ENCODE results near the gene HSD11B2.

Gene HSD11B2

DNA sequence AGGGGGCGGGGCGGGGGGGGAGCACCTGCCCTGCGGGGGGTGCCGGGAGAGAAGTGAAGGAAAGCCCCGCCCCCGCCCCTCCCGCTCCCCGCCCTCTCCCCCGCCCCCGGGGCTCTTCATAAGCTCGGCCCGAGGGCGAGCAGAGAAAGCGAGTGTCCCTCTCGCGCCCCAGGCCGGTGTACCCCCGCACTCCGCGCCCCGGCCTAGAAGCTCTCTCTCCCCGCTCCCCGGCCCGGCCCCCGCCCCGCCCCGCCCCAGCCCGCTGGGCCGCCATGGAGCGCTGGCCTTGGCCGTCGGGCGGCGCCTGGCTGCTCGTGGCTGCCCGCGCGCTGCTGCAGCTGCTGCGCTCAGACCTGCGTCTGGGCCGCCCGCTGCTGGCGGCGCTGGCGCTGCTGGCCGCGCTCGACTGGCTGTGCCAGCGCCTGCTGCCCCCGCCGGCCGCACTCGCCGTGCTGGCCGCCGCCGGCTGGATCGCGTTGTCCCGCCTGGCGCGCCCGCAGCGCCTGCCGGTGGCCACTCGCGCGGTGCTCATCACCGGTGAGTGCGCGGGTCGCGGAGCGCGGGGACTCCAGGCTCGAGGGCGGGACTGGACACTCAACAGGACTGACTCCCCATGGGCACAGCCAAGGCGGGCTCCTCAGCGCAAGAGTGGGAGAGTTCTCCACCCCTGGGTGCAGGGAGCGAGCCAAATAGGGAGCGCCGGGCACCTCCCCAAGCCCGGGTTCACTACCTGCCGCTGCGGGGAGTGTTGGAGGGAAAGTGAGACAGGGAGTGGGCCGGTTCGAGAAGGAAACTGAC, at the start of gene HSD11B2:
Gene HSD11B2 (plus strand): TSS at position 145 of the 798 bp plus-strand sequence. CDS start 128 bp downstream, at position 273.
- DNase-seq, result peak; percentile 52

DNA sequence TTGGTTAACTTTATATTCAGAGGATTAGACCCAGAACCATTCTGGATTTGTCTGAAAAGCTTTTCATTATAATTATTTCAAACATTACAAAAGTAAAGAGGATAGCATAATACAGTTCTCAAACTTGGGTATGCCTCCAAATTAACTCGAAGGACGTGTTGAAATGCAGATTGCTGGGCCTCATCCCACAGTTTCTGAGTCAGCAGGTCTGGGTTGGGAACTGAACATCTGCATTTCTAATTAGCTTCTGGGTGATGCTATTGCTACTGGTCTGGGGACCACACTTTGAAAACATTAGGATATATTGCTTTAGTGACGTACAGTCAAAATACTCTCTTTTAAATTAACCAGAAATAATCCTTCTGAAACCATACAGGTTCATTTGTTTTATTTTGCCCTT, 47.6 kb upstream of the HSD11B2 start:
- DNase-seq, result no peak

- no peak for DNase-seq
Measured at GRCh38 chr16:67384778-67385510, 46.0 kb upstream of the HSD11B2 start.

DNA sequence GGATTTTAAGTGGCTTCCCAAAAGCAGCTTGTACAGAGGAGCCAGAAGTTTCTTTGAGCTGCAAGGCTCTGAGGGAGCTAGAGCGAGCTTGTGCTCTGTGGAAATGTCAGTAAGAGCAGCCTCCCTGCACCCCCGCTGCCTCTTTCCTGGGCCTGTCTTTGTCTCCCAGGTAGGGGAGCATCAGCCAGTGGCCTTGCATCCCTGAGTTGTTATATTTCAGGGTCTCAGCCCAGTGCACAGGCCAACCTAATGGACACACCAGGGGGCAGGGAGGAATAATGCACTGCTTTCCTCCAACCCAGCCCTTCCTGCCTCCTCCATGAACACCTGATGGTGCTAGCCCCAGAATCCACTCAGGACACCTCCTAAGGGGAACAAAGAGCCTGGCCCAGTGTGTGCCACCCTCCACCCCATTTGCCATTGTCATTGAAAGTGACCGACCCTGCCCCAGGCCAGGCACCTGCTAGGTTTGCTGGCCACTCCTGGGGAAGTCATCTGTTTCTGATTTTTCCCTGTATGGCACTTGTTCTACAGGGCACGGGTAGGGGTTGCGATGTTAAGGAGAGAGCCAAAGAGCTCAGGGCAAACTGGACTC, 44.0 kb upstream of the HSD11B2 start:
- no peak for DNase-seq

GRCh38 chr16:67387479-67388079, 43.3 kb upstream of the HSD11B2 start:
- no peak for DNase-seq

GRCh38 chr16:67388191-67388590, 42.7 kb upstream of the HSD11B2 start:
- no peak for DNase-seq

DNA sequence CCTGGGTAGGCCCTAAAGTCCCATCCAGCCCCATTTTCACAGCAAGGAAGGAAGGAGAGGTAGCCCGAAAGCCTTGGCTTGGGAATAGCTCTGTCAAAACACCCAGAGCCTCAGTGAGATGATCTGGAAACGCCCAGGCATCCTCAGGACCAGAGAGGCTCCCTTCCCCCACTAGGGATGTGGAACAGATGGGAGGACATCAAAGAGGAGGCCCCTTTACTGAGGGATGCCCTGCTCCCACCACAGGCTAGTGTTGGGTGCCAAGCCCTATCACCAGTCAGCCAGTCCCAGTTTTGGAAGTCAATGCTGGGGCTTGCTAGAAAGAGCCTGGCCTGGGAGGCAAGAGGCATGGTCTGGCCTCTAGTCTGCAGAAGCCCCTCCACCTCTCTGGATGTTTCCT, 42.3 kb upstream of the HSD11B2 start:
- no peak for DNase-seq

DNA sequence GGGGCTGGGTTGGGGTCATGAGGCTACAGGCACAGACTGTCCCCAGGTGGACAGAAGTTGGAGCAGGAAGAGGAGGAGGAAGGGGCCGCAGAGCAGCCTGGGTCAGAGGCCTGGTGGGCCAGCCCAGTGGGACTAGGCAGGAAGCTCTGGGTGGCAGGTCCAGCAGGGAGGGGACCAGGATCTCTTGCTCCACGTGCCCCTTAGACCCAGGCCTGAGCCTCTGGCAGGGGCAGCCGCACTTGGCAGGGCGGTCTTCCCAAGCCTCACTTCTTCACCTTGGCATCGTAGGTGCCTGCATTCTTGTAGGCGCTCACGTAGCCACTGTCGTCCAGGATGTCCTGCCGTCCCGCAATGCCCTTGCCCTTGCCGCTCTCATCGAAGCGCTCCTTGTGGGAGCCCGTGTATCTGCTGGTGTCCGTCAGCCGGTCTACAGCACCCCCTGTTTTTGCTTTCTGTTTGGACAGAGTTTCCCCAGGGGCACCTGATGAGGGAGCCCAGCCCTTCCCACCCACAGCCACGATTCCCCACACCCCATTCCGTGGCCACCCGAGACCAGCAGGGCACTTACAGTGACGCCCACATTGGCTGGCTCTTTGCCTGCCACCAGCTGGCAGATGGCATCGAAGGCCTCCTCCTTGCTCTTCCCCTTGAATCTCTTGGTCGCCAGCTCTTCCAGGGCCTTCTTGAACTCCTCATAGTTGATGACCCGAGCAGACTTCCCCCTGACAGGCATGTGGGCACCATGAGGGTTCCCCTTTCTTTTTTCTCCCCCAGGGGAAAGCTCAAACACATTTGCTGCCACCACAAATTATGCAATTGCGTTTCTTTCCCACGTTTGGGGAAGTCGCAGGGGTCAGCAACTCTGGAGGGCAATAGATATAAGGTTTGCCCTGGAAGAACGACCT, 40.8 kb upstream of the HSD11B2 start:
- DNase-seq, result no peak

GRCh38 chr16:67390816-67391423, 40.0 kb upstream of the HSD11B2 start:
- no peak for DNase-seq

DNA sequence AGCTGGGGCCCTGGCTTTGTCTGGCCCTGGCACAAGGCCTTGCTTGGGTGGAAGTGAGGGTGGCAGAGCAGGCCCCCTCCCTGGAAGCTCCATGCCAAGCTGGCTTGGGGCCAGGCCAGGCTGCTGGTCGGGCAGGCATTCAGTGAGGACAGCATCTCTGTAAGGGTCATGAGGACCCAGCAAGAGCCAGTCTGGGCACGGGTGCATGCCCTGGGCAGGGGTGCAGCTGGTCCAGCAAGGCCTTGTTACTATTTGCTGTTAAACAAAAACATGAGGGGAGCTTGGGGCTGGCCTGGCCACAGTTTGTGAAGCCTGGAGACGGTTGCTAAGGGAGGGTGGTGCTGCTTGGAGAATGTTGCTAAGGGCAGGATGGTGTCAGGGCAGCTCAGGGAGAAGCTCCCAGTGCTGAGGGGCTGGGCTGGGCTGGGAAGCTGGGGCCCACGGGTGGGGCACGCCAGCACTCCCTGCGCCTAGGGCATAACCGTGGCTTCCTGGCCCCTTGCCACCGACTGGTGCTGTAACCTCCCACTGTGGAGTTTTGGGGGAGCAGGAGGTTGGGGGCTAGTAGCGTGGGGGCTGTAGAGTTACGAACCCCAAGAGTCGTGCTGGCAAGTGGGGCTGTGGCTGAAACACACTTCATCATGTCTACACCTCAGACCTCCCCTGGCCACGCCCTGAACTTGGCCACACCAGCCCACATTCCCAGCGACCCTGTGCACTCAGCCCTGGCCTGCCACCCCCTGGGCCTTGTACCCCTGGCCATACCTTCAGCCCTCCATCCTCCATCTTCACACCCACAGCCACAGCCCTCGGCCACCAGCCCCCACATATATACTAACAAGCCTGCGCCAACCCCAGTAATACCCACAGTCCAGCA, 39.3 kb upstream of the HSD11B2 start:
- no peak for DNase-seq

GRCh38 chr16:67392301-67393059, 38.4 kb upstream of the HSD11B2 start:
- no peak for DNase-seq

DNA sequence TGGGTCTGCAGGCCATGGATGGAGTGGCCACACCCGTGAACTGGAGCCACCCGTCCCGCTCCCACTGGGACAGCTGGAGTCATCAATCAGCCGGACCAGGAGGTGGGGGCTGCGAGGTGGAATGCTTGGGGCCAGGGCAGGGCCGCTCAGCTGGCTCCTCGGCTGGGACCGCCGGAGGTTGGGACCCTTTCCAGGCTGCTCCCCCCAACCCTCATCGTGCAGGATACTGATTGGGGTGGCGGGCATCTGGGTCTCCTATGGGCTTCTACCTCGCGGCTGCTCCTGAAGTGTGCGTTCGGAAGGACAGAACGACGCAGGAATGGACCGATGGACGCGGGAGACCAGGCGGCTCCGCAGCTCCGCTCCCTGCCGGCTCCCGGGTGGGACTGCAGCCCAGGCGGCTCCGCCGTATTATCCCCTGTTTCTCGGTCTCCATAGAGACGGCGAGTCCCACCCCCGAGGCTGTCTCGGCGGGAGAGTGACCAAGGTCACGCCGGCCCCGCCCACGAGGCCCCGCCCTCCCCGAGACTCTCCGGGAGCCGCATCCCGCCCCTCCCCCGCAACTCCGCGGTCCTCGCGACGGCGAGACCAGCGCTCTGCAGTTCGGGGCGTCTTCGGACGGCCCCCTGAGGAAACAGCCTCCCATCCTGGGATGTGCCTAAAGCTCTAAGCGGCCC, 37.7 kb upstream of the HSD11B2 start, which contains the start of gene TPPP3:
Gene TPPP3 (minus strand): TSS at position 388 of the 677 bp plus-strand sequence. CDS start 2,387 bp downstream, outside the sequence.
- DNase-seq, result peak; percentile 45

DNA sequence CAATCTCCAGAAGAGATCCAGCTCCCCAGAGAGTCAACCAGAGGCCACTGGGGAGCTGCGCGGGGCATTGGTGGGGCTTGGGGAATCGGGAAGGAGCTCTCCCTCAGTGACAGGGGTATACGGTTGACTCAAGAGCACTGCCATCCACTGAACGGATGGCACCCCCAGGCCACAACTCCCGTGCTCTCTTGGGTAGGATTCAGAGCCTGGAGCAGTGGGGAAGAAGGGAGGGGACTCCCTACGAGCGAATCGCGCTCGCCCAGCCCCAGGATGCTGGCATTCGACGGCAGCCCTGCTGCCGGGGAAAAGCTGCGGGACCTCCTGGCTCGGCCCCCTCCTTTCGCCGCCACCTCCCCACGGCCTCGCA, 37.1 kb upstream of the HSD11B2 start:
- no peak for DNase-seq

GRCh38 chr16:67394155-67395104, 36.5 kb upstream of the HSD11B2 start:
- DNase-seq, result no peak

- no peak for DNase-seq
Measured at GRCh38 chr16:67395105-67395457, 35.8 kb upstream of the HSD11B2 start.

- DNase-seq, result no peak
Measured at GRCh38 chr16:67395458-67396158, 35.3 kb upstream of the HSD11B2 start.
